HG03342 (cell line): ENCODE results near the gene RPTN.

Experiments
- ATAC-seq: cut with Tn5 transposase; IDR thresholded peaks from one replicate; pipeline ENCODE4 v1.9.1; 2021; ENCODE audit warnings: mild to moderate bottlenecking, moderate library complexity; ENCODE audit not compliant: unreplicated experiment

RPTN gene

GRCh38 chr1:152159144-152159543, at the start of gene RPTN:
RPTN (minus strand) TSS chr1:152159228; CDS start chr1:152157889, 1,339 bp downstream.
- ATAC-seq: no peak

- no peak for ATAC-seq
Measured at GRCh38 chr1:152198982-152199381, 40.0 kb upstream of the RPTN start.

GRCh38 chr1:152197361-152197941, 38.4 kb upstream of the RPTN start:
- no peak for ATAC-seq

GRCh38 chr1:152191711-152192110, 32.7 kb upstream of the RPTN start:
- no peak for ATAC-seq

GRCh38 chr1:152191260-152191659, 32.2 kb upstream of the RPTN start:
- no peak for ATAC-seq

- no peak for ATAC-seq
Measured at GRCh38 chr1:152190589-152190988, 31.6 kb upstream of the RPTN start.

GRCh38 chr1:152189657-152190442, 30.8 kb upstream of the RPTN start:
- no peak for ATAC-seq

- ATAC-seq: no peak
Measured at GRCh38 chr1:152188673-152189591, 29.9 kb upstream of the RPTN start.

GRCh38 chr1:152186556-152187285, 27.7 kb upstream of the RPTN start:
- no peak for ATAC-seq

- ATAC-seq: no peak
Measured at GRCh38 chr1:152185544-152186391, 26.7 kb upstream of the RPTN start.

GRCh38 chr1:152182944-152183361, 23.9 kb upstream of the RPTN start:
- no peak for ATAC-seq

GRCh38 chr1:152182431-152182830, 23.4 kb upstream of the RPTN start:
- no peak for ATAC-seq

GRCh38 chr1:152179566-152179965, 20.5 kb upstream of the RPTN start:
- no peak for ATAC-seq

GRCh38 chr1:152170287-152170905, 11.4 kb upstream of the RPTN start:
- ATAC-seq: no peak

- ATAC-seq: no peak
Measured at GRCh38 chr1:152169366-152170025, 10.5 kb upstream of the RPTN start.

- no peak for ATAC-seq
Measured at GRCh38 chr1:152168535-152168868, 9.5 kb upstream of the RPTN start.

GRCh38 chr1:152167835-152168534, 9.0 kb upstream of the RPTN start:
- ATAC-seq: no peak

GRCh38 chr1:152166966-152167365, 7.9 kb upstream of the RPTN start:
- ATAC-seq: no peak
